HG02943 (cell line): ENCODE data around the gene VCX2.
"Not testable (repeated sequence)": the region's sequence is repeated elsewhere in the genome, so short reads cannot be mapped to it uniquely, and the experiment has no call there.

ENCODE experiments used
- ATAC-seq: cut with Tn5 transposase; IDR thresholded peaks from one replicate; pipeline ENCODE4 v1.9.1; 2021; ENCODE audit warnings: mild to moderate bottlenecking, low read depth, moderate library complexity; ENCODE audit not compliant: unreplicated experiment

Gene VCX2

GRCh38 chrX:8125566-8125965 is 45.5 kb downstream of the VCX2 start:
- no peak for ATAC-seq

- ATAC-seq: no peak
Measured at GRCh38 chrX:8122538-8122937, 48.5 kb downstream of the VCX2 start.

- ATAC-seq: not testable (repeated sequence)
Measured at GRCh38 chrX:8121391-8121790, 49.7 kb downstream of the VCX2 start.
